Measurements from ENCODE around the gene HSFX1.
"Not testable (repeated sequence)": the region's sequence is repeated elsewhere in the genome, so short reads cannot be mapped to it uniquely, and the experiment has no call there.

The HSFX1 gene

GRCh38 chrX:149773768-149774167 is at the start of gene HSFX1:
Gene HSFX1 (plus strand): TSS chrX:149774068. CDS start chrX:149774682, 614 bp downstream.
- not testable (repeated sequence) for DNase-seq

- DNase-seq = not testable (repeated sequence)
Measured at GRCh38 chrX:149727308-149727707, 46.6 kb upstream of the HSFX1 start.

- not testable (repeated sequence) for DNase-seq
Measured at GRCh38 chrX:149742269-149742668, 31.6 kb upstream of the HSFX1 start.

GRCh38 chrX:149746390-149747007 is 27.4 kb upstream of the HSFX1 start:
- DNase-seq = not testable (repeated sequence)

GRCh38 chrX:149757206-149758067 is 16.4 kb upstream of the HSFX1 start:
- no peak for DNase-seq

- no peak for DNase-seq
Measured at GRCh38 chrX:149758068-149758714, 15.7 kb upstream of the HSFX1 start.

GRCh38 chrX:149758715-149759078 is 15.2 kb upstream of the HSFX1 start:
- DNase-seq = not testable (repeated sequence)

- no peak for DNase-seq
Measured at GRCh38 chrX:149759824-149760223, 14.0 kb upstream of the HSFX1 start.

- no peak for DNase-seq
Measured at GRCh38 chrX:149760965-149761364, 12.9 kb upstream of the HSFX1 start.

GRCh38 chrX:149761858-149762674 is 11.8 kb upstream of the HSFX1 start:
- DNase-seq = not testable (repeated sequence)

GRCh38 chrX:149762696-149763614 is 10.9 kb upstream of the HSFX1 start:
- no peak for DNase-seq

- not testable (repeated sequence) for DNase-seq
Measured at GRCh38 chrX:149770344-149770743, 3.5 kb upstream of the HSFX1 start.

GRCh38 chrX:149773026-149773425 is 842 bp upstream of the HSFX1 start:
- DNase-seq = not testable (repeated sequence)

GRCh38 chrX:149777999-149778398 is 4.1 kb downstream of the HSFX1 start:
- not testable (repeated sequence) for DNase-seq

GRCh38 chrX:149781727-149782126 is 7.9 kb downstream of the HSFX1 start, which contains the start of gene MAGEA9:
Gene MAGEA9 (plus strand): TSS chrX:149781930. CDS start chrX:149786211, 4,281 bp downstream.
- not testable (repeated sequence) for DNase-seq

- not testable (repeated sequence) for DNase-seq
Measured at GRCh38 chrX:149795531-149795930, 21.7 kb downstream of the HSFX1 start.

GRCh38 chrX:149799095-149799714 is 25.3 kb downstream of the HSFX1 start:
- DNase-seq = no peak

- no peak for DNase-seq
Measured at GRCh38 chrX:149799938-149800337, 26.1 kb downstream of the HSFX1 start.

GRCh38 chrX:149803458-149804062 is 29.7 kb downstream of the HSFX1 start:
- DNase-seq = no peak

GRCh38 chrX:149804102-149804501 is 30.2 kb downstream of the HSFX1 start:
- DNase-seq = no peak

Data from NCI-H1694 treated with DMSO at 0.1 percent for 48 hours (cell line).